ENCODE results near the gene RPL18A.

The RPL18A gene

DNA sequence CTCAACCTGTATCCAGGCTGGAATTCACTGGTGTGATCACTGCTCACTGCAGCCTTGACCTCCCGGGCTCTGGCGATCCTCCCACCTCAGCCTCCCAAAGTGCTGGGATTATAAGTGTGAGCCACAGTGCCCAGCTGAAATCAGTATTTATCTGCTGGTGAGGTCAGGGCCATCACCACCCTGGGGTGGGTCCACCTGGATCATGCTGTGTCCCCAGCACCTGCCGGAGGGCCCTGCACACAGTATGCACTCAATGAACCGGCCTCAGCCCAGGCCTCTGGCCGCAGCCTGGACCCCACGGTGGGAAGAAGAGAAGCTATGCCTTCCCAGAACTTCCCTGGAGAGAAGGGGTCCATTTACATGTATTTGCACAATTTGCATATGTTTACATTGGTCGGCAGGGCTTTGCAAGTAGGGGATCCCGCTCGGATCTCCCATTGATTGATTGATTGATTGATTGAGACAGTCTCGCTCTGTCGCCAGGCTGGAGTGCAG lies 9.5 kb downstream of the RPL18A start:
- Histone ChIP-seq H3K36me3 (ENCODE audit: insufficient read depth, low read length) (no peaks in the 10 kb centered on the region), H3K4me3 (ENCODE audit: low read depth, low read length) (no peak overlapping the region), H3K27me3 (ENCODE audit: insufficient read depth, low read length) (peaks cover 41% of the 10 kb centered on the region), H3K27ac (ENCODE audit: low read depth, low read length) (no peak overlapping the region), H3K4me1 (ENCODE audit: control insufficient read depth, insufficient read depth, low read length, unreplicated experiment) (no peaks in the 10 kb centered on the region), H2AFZ (ENCODE audit: low read length, unreplicated experiment) (no peak overlapping the region), H3K79me2 (ENCODE audit: control insufficient read depth, insufficient read depth, low read length, unreplicated experiment) (no peaks in the 10 kb centered on the region)

DNA sequence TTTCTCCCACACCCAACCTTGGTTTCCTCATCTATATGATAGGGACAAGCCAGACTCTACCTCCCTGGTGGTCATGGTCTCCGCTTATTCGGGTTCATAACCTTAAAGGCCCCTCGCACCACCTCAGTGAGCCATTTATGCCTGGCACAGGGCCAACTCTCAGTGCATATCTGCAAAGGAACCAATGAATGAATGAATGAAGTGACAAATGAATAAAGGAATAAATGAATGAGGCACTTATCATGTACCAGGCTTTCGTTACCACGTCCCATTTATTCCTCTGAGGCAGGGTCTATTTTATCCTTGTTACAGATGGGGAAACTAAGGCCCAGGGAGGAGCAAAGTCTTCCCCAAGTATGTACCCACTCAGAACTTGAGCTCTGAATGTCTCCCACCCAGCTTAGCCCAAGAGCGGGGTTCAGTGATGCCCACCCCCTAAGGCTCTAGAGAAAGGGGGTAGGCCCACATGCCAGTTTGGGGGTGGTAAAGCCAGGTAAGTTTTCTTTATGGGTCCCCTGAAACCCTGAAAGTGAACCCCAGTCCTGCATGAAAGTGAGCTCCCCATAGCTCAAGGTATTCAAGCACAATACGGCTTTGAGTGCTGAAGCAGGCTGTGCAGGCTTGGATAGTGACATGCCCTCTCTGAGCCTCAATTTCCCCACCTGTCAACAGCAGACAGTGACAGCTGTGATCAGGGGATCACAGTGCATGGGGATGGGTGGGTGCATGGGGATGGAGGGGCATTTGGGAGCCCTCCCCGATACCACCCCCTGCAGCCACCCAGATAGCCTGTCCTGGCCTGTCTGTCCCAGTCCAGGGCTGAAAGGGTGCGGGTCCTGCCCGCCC lies 11.5 kb downstream of the RPL18A start:
- Histone ChIP-seq H2AFZ (ENCODE audit: low read length, unreplicated experiment) (no peak overlapping the region), H3K36me3 (ENCODE audit: insufficient read depth, low read length) (no peaks in the 10 kb centered on the region), H3K4me1 (ENCODE audit: control insufficient read depth, insufficient read depth, low read length, unreplicated experiment) (no peaks in the 10 kb centered on the region), H3K27ac (ENCODE audit: low read depth, low read length) (no peak overlapping the region), H3K4me3 (ENCODE audit: low read depth, low read length) (no peak overlapping the region), H3K79me2 (ENCODE audit: control insufficient read depth, insufficient read depth, low read length, unreplicated experiment) (no peaks in the 10 kb centered on the region), H3K27me3 (ENCODE audit: insufficient read depth, low read length) (peaks cover 44% of the 10 kb centered on the region)

DNA sequence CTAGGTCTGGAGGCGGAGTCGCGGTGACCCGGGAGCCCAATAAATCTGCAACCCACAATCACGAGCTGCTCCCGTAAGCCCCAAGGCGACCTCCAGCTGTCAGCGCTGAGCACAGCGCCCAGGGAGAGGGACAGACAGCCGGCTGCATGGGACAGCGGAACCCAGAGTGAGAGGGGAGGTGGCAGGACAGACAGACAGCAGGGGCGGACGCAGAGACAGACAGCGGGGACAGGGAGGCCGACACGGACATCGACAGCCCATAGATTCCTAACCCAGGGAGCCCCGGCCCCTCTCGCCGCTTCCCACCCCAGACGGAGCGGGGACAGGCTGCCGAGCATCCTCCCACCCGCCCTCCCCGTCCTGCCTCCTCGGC lies 12.2 kb downstream of the RPL18A start, which contains the start of gene SLC5A5:
Gene SLC5A5, plus strand, starts transcription at position 68 of the 373 bp plus-strand sequence. CDS start 375 bp downstream, outside the sequence.
- H3K4me3 ChIP-seq (ENCODE audit: low read depth, low read length): no peak within 1 kb of the TSS
- H3K27me3 ChIP-seq (ENCODE audit: insufficient read depth, low read length): peaks cover 44% of the 10 kb centered on the region
- no peaks in the 10 kb centered on the region for H3K36me3 ChIP-seq (ENCODE audit: insufficient read depth, low read length)
- H3K4me1 ChIP-seq (ENCODE audit: control insufficient read depth, insufficient read depth, low read length, unreplicated experiment): no peaks in the 10 kb centered on the region
- H3K79me2 ChIP-seq (ENCODE audit: control insufficient read depth, insufficient read depth, low read length, unreplicated experiment): no peaks in the 10 kb centered on the region
- H2AFZ ChIP-seq (ENCODE audit: low read length, unreplicated experiment): no peak within 1 kb of the TSS
- H3K27ac ChIP-seq (ENCODE audit: low read depth, low read length): no peak within 1 kb of the TSS

DNA sequence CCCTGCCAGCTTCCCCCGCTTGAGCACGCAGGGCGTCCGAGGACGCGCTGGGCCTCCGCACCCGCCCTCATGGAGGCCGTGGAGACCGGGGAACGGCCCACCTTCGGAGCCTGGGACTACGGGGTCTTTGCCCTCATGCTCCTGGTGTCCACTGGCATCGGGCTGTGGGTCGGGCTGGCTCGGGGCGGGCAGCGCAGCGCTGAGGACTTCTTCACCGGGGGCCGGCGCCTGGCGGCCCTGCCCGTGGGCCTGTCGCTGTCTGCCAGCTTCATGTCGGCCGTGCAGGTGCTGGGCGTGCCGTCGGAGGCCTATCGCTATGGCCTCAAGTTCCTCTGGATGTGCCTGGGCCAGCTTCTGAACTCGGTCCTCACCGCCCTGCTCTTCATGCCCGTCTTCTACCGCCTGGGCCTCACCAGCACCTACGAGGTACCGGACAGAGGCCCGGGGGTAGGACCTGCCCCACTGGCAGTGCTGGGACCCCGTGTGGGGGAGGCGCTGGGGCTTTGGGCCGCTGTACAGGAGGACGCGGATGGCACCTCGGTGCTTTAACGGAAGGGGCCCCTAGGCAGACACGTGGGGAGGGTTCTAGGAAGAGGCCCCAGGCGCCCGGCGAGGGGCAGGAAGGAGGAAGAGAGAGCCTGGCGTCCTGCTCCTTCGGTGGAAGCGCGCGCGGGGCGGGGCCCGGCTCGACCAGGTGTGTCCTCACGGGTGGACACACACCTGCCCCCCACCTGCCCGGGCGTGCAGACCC lies 12.7 kb downstream of the RPL18A start:
- peaks cover 44% of the 10 kb centered on the region for H3K27me3 ChIP-seq (ENCODE audit: insufficient read depth, low read length)

DNA sequence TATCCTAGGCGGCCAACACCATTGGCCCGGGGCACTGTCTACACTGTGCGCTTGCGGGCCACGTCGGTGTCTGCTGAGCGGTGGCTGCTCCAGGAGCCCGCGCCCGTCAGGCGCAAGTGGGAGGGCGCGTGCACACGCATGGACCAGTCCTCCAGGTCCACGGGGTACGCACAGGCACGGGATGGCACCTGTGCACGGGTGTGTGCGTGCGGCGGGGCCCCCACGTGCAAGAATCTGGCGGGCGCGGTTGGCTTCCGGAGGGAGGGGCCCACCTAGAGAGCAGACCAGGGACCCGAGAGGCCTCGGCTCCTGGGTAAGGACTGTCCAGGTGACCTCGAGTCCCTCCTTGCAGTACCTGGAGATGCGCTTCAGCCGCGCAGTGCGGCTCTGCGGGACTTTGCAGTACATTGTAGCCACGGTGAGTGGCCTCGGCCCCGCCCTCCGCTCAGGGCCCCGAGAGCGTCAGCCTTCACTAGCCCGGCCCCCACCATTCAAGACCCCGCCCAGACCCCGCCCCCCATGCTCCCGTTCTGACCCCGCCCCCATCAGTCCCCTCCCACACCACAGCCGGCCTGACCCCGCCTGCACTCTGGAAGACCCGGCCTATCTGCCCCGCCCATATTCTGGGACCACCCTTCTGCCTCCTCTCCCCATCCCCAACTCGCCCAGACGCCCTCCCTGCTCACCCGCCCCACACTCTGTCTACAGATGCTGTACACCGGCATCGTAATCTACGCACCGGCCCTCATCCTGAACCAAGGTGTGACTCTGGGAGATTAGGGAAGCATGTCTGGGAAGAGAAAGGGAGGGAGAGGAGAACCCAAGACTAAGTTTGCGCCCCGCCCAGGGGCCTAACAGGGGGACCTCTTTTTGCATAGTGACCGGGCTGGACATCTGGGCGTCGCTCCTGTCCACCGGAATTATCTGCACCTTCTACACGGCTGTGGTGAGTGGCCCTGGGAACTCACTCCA lies 14.4 kb downstream of the RPL18A start:
- Histone ChIP-seq H3K27me3 (ENCODE audit: insufficient read depth, low read length) (peaks cover 43% of the 10 kb centered on the region), H3K27ac (ENCODE audit: low read depth, low read length) (no peak overlapping the region), H2AFZ (ENCODE audit: low read length, unreplicated experiment) (no peak overlapping the region), H3K36me3 (ENCODE audit: insufficient read depth, low read length) (no peaks in the 10 kb centered on the region), H3K4me1 (ENCODE audit: control insufficient read depth, insufficient read depth, low read length, unreplicated experiment) (no peaks in the 10 kb centered on the region), H3K79me2 (ENCODE audit: control insufficient read depth, insufficient read depth, low read length, unreplicated experiment) (no peaks in the 10 kb centered on the region), H3K4me3 (ENCODE audit: low read depth, low read length) (no peak overlapping the region)

More for the DNA sequence above, 12.7 kb downstream of the RPL18A start:
- no peaks in the 10 kb centered on the region for H3K4me1 ChIP-seq (ENCODE audit: control insufficient read depth, insufficient read depth, low read length, unreplicated experiment)
- H3K4me3 ChIP-seq (ENCODE audit: low read depth, low read length): no peak overlapping the region
- H2AFZ ChIP-seq (ENCODE audit: low read length, unreplicated experiment): no peak overlapping the region
- no peak overlapping the region for H3K27ac ChIP-seq (ENCODE audit: low read depth, low read length)
- no peaks in the 10 kb centered on the region for H3K79me2 ChIP-seq (ENCODE audit: control insufficient read depth, insufficient read depth, low read length, unreplicated experiment)
- H3K36me3 ChIP-seq (ENCODE audit: insufficient read depth, low read length): no peaks in the 10 kb centered on the region

DNA sequence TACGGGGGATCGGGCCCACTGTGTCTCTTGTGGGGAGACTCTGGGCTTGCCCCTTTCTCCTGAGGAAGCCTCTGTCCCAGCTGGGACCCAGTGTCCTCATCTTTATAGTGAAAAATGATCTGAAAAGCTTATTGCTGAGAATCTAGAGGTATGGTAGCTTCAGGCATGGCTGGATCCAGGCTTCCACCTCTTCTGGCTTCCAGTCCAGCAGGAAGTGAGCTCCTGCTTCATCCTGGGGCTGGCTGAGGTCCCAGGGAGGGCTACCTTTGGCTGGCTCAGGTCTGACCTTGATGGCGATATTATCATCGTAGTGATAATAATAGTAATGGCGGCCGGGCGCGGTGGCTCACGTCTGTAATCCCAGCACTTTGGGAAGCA lies 15.0 kb downstream of the RPL18A start:
- no peaks in the 10 kb centered on the region for H3K4me1 ChIP-seq (ENCODE audit: control insufficient read depth, insufficient read depth, low read length, unreplicated experiment)
- H3K4me3 ChIP-seq (ENCODE audit: low read depth, low read length): no peak overlapping the region
- no peaks in the 10 kb centered on the region for H3K79me2 ChIP-seq (ENCODE audit: control insufficient read depth, insufficient read depth, low read length, unreplicated experiment)
- H3K27ac ChIP-seq (ENCODE audit: low read depth, low read length): no peak overlapping the region
- H2AFZ ChIP-seq (ENCODE audit: low read length, unreplicated experiment): no peak overlapping the region
- H3K27me3 ChIP-seq (ENCODE audit: insufficient read depth, low read length): peaks cover 39% of the 10 kb centered on the region
- no peaks in the 10 kb centered on the region for H3K36me3 ChIP-seq (ENCODE audit: insufficient read depth, low read length)

DNA sequence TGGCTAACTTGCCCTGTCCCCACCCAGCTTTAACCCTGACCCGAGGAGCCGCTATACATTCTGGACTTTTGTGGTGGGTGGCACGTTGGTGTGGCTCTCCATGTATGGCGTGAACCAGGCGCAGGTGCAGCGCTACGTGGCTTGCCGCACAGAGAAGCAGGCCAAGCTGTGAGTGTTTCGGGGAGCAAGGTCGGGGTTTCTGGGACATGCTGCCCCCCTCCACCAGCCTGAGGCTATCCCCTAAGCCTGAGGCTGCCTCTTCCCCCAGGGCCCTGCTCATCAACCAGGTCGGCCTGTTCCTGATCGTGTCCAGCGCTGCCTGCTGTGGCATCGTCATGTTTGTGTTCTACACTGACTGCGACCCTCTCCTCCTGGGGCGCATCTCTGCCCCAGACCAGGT lies 18.0 kb downstream of the RPL18A start:
- peaks cover 14% of the 10 kb centered on the region for H3K27me3 ChIP-seq (ENCODE audit: insufficient read depth, low read length)
- H2AFZ ChIP-seq (ENCODE audit: low read length, unreplicated experiment): no peak overlapping the region
- H3K36me3 ChIP-seq (ENCODE audit: insufficient read depth, low read length): no peaks in the 10 kb centered on the region
- H3K27ac ChIP-seq (ENCODE audit: low read depth, low read length): no peak overlapping the region
- H3K4me1 ChIP-seq (ENCODE audit: control insufficient read depth, insufficient read depth, low read length, unreplicated experiment): no peaks in the 10 kb centered on the region
- no peaks in the 10 kb centered on the region for H3K79me2 ChIP-seq (ENCODE audit: control insufficient read depth, insufficient read depth, low read length, unreplicated experiment)
- no peak overlapping the region for H3K4me3 ChIP-seq (ENCODE audit: low read depth, low read length)

DNA sequence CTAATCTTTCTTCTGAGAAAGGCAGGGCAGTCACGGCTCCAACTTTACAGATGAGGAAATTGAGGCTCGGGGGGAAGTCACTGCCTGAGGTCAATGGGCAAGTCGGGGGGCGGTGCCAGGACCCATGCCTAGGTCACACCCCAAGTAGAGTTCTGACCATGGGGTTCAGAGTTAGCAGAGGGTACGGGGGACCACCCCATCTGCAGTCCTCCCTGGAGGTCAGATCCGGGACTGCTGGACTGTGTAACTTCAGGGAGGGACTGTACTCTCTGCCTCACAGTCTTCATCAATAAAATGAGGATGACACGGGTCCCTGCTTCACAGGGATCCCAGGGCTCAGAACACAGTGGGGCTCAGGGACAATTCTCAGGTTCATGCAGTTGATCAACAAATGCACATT lies 19.8 kb downstream of the RPL18A start:
- no peaks in the 10 kb centered on the region for H3K4me1 ChIP-seq (ENCODE audit: control insufficient read depth, insufficient read depth, low read length, unreplicated experiment)
- no peak overlapping the region for H2AFZ ChIP-seq (ENCODE audit: low read length, unreplicated experiment)
- H3K27ac ChIP-seq (ENCODE audit: low read depth, low read length): no peak overlapping the region
- H3K36me3 ChIP-seq (ENCODE audit: insufficient read depth, low read length): no peaks in the 10 kb centered on the region
- no peak overlapping the region for H3K4me3 ChIP-seq (ENCODE audit: low read depth, low read length)
- peaks cover under 1% of the 10 kb centered on the region; the same call in 1 of the 2 replicates for H3K27me3 ChIP-seq (ENCODE audit: insufficient read depth, low read length)
- H3K79me2 ChIP-seq (ENCODE audit: control insufficient read depth, insufficient read depth, low read length, unreplicated experiment): no peaks in the 10 kb centered on the region

DNA sequence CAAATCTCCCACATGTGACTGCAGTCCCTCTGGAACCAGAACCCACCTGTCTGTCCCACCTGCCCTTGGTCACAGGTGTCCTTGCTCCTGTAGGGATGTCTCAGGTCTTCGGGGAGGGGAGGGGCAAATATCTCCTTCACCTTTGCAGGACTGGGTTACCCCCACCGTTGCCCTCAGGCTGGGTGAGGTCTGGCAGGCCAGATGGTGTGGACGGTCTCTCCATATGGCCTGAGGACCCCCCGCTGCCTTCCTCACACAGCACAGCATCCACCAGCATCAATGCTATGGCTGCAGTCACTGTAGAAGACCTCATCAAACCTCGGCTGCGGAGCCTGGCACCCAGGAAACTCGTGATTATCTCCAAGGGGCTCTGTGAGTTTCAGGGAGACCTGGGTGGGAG lies 22.0 kb downstream of the RPL18A start:
- Histone ChIP-seq H3K27me3 (ENCODE audit: insufficient read depth, low read length) (no peaks in the 10 kb centered on the region), H3K27ac (ENCODE audit: low read depth, low read length) (no peak overlapping the region), H3K4me3 (ENCODE audit: low read depth, low read length) (no peak overlapping the region), H3K4me1 (ENCODE audit: control insufficient read depth, insufficient read depth, low read length, unreplicated experiment) (no peaks in the 10 kb centered on the region), H3K36me3 (ENCODE audit: insufficient read depth, low read length) (no peaks in the 10 kb centered on the region), H2AFZ (ENCODE audit: low read length, unreplicated experiment) (no peak overlapping the region), H3K79me2 (ENCODE audit: control insufficient read depth, insufficient read depth, low read length, unreplicated experiment) (no peaks in the 10 kb centered on the region)

All from ACC112 (cell line).